ENCODE measurements around the gene ZRANB1. TPM values are rescaled to one million over a fixed set of nuclear protein-coding genes. Genes with fewer than 3 reads are reported as not detected.

Gene ZRANB1
- total and polyA plus RNA-seq, 2 of the 13 experiments (the other 11 are each of a cell fraction or from before 2014, with no cell fraction given) = 10.3 to 19.6 TPM

GRCh38 chr10:125026036-125026931 is 84.4 kb downstream of the ZRANB1 start (continued):
- TF ChIP-seq, protein P1, sequence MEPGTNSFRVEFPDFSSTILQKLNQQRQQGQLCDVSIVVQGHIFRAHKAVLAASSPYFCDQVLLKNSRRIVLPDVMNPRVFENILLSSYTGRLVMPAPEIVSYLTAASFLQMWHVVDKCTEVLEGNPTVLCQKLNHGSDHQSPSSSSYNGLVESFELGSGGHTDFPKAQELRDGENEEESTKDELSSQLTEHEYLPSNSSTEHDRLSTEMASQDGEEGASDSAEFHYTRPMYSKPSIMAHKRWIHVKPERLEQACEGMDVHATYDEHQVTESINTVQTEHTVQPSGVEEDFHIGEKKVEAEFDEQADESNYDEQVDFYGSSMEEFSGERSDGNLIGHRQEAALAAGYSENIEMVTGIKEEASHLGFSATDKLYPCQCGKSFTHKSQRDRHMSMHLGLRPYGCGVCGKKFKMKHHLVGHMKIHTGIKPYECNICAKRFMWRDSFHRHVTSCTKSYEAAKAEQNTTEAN (CRISPR knock-in tag; conservative IDR thresholded peaks at IDR 0.05) = no peak

GRCh38 chr10:125026974-125027735 is 85.2 kb downstream of the ZRANB1 start:
- ATAC-seq (no peak), FAIRE-seq (no peak), DNase-seq (ENCODE audit: low spot score) (no peak)
- Histone ChIP-seq H3K4me1 (ENCODE audit: insufficient read depth, low read length) (peaks cover 14% of the 10 kb centered on the region), H3K4me3 (replicated peaks in 1 of 3; ENCODE audit: insufficient read depth in 1 of 3, low read depth in 2 of 3, low read length in 3 of 3) (no peak overlapping the region), H3K4me2 (ENCODE audit: low read depth, low read length) (no peak overlapping the region), H4K20me1 (ENCODE audit: insufficient read depth, low read length) (no peaks in the 10 kb centered on the region), H3K36me3 (replicated peaks in 1 of 2; ENCODE audit: control insufficient read depth in 1 of 2, insufficient read depth in 2 of 2, low read length in 2 of 2) (no peaks in the 10 kb centered on the region), H3K27me3 (ENCODE audit: control insufficient read depth in 1 of 2, insufficient read depth in 2 of 2, low read length in 2 of 2) (peaks cover 23 to 89% of the 10 kb centered on the region in 2 experiments), H3K79me2 (ENCODE audit: insufficient read depth, low read length) (no peaks in the 10 kb centered on the region), H3K27ac (ENCODE audit: extremely low read length, insufficient read depth, low read length) (no peak overlapping the region), H3K9ac (ENCODE audit: insufficient read depth, low read depth, low read length) (no peak overlapping the region), H2AFZ (ENCODE audit: low read length) (no peak overlapping the region), H3K9me3 (ENCODE audit: low read length) (no peaks in the 10 kb centered on the region)
- intact Hi-C loops (cut with micrococcal nuclease; ENCODE audit: unreplicated experiment) (no loop called here), in situ Hi-C loops (cut with HindIII; ENCODE audit: extremely low pct_ligation_motif_present, low pct_unique_long_range_greater_than_20kb) (no loop called here)
- CTCF ChIA-PET (ENCODE audit: low intra/inter-chr PET ratio, low total read pairs) = no interaction called here
- TF ChIP-seq, protein P2, sequence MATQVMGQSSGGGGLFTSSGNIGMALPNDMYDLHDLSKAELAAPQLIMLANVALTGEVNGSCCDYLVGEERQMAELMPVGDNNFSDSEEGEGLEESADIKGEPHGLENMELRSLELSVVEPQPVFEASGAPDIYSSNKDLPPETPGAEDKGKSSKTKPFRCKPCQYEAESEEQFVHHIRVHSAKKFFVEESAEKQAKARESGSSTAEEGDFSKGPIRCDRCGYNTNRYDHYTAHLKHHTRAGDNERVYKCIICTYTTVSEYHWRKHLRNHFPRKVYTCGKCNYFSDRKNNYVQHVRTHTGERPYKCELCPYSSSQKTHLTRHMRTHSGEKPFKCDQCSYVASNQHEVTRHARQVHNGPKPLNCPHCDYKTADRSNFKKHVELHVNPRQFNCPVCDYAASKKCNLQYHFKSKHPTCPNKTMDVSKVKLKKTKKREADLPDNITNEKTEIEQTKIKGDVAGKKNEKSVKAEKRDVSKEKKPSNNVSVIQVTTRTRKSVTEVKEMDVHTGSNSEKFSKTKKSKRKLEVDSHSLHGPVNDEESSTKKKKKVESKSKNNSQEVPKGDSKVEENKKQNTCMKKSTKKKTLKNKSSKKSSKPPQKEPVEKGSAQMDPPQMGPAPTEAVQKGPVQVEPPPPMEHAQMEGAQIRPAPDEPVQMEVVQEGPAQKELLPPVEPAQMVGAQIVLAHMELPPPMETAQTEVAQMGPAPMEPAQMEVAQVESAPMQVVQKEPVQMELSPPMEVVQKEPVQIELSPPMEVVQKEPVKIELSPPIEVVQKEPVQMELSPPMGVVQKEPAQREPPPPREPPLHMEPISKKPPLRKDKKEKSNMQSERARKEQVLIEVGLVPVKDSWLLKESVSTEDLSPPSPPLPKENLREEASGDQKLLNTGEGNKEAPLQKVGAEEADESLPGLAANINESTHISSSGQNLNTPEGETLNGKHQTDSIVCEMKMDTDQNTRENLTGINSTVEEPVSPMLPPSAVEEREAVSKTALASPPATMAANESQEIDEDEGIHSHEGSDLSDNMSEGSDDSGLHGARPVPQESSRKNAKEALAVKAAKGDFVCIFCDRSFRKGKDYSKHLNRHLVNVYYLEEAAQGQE (IDR thresholded peaks at IDR 0.05; ENCODE audit: borderline replicate concordance in 1 of 2, low read depth in 1 of 2, low read length in 2 of 2) = no peak
- TF ChIP-seq ZNF570 (CRISPR knock-in tag; IDR thresholded peaks at IDR 0.05; ENCODE audit: borderline replicate concordance) = no peak
- no TSS peak for BruUV-seq (replicated peaks)
- 17% methylated on average over 18 of the region's 40 CpGs for WGBS (ENCODE audit: low lambda C conversion rate)
- POLR2A ChIA-PET = no interaction called here

All from HepG2 (cell line).